ENCODE data around the gene SENP5. TPM values are rescaled to one million over a fixed set of nuclear protein-coding genes. Genes with fewer than 3 reads are reported as not detected.

SENP5 gene
- total and polyA plus RNA-seq, 5 experiments from 2014 or later = 5.4 to 43.2 (median 8.2) TPM

GRCh38 chr3:196979545-196979944 is 111.8 kb downstream of the SENP5 start:
- peaks cover 11 to 16% (median 12%) of the 10 kb centered on the region in 5 donors for H3K27me3 Mint-ChIP-seq
- peaks cover 0 to 8% (median 0%) of the 10 kb centered on the region in 3 donors for H3K36me3 Mint-ChIP-seq
- no peak for ATAC-seq
- POLR2A ChIA-PET = no interaction called here
- peak overlapping the region in 1 of 10 donors; percentile 27 for H3K27ac Mint-ChIP-seq
- H3K9me3 Mint-ChIP-seq = peaks cover 0 to 22% (median 10%) of the 10 kb centered on the region in 9 donors
- H3K4me1 Mint-ChIP-seq = peaks cover 0 to 6% (median 0%) of the 10 kb centered on the region in 4 donors
- no peak for DNase-seq
- no peak overlapping the region for H3K4me3 Mint-ChIP-seq

GRCh38 chr3:196981657-196982056 is 113.9 kb downstream of the SENP5 start:
- no peak for DNase-seq
- Mint-ChIP-seq H3K4me3 (no peak overlapping the region), H3K9me3 (peaks cover 0 to 22% (median 10%) of the 10 kb centered on the region in 9 donors), H3K4me1 (peaks cover 0 to 6% (median 0%) of the 10 kb centered on the region in 4 donors), H3K36me3 (peaks cover 0 to 8% (median 0%) of the 10 kb centered on the region in 3 donors), H3K27me3 (peaks cover 7 to 16% (median 11%) of the 10 kb centered on the region in 5 donors), H3K27ac (no peak overlapping the region)
- ATAC-seq = no peak
- POLR2A ChIA-PET = no interaction called here

GRCh38 chr3:196983186-196983585 is 115.5 kb downstream of the SENP5 start:
- Mint-ChIP-seq H3K4me3 (no peak overlapping the region), H3K36me3 (peaks cover 0 to 8% (median 0%) of the 10 kb centered on the region in 3 donors), H3K4me1 (peaks cover 0 to 6% (median 0%) of the 10 kb centered on the region in 4 donors), H3K27ac (no peak overlapping the region), H3K9me3 (peaks cover 0 to 22% (median 10%) of the 10 kb centered on the region in 9 donors), H3K27me3 (peaks cover 8 to 18% (median 14%) of the 10 kb centered on the region in 5 donors)
- POLR2A ChIA-PET = no interaction called here
- DNase-seq (no peak), ATAC-seq (no peak)

Other genes with a start within 250 kb of the SENP5 start
- 1 to 10 TPM; 3.4 to 4.1 TPM for gene NRROS, start 228.2 kb upstream of the SENP5 start, total RNA-seq
- gene NRROS, start 228.2 kb upstream of the SENP5 start, polyA plus RNA-seq = under 1 TPM; 0.29 to 0.92 (median 0.87) TPM
- gene CEP19, start 155.7 kb upstream of the SENP5 start, total RNA-seq = 1 to 10 TPM; 4.6 to 5.1 TPM
- gene CEP19, start 155.7 kb upstream of the SENP5 start, polyA plus RNA-seq = 1 to 10 TPM; 4.4 to 6.9 (median 4.6) TPM
- gene PIGX, start 155.5 kb upstream of the SENP5 start, total RNA-seq = 10 to 100 TPM; 15.6 to 16.2 TPM
- 10 to 100 TPM; 28.9 to 32.6 (median 32.1) TPM for gene PIGX, start 155.5 kb upstream of the SENP5 start, polyA plus RNA-seq
- gene PAK2, start 128.1 kb upstream of the SENP5 start, total RNA-seq = 10 to 100 TPM; 76.6 to 81.0 TPM
- gene PAK2, start 128.1 kb upstream of the SENP5 start, polyA plus RNA-seq = 10 to 100 TPM; 28.4 to 30.3 (median 30.1) TPM
- 10 to 100 TPM; 80.5 to 86.4 TPM for gene NCBP2, start 74.6 kb downstream of the SENP5 start, total RNA-seq
- gene NCBP2, start 74.6 kb downstream of the SENP5 start, polyA plus RNA-seq = 10 to 100 TPM; 54.9 to 87.0 (median 70.8) TPM
- gene PIGZ, start 100.9 kb downstream of the SENP5 start, total RNA-seq = under 1 TPM; 0.13 to 0.19 TPM
- under 1 TPM in 2 of 3 donors, not detected in 1; 0.32 to 0.55 TPM for gene PIGZ, start 100.9 kb downstream of the SENP5 start, polyA plus RNA-seq
- gene MELTF, start 161.9 kb downstream of the SENP5 start, total RNA-seq = 1 to 10 TPM in 1 of 2 experiments, under 1 TPM in 1; 0.36 to 1.2 TPM
- under 1 TPM in 1 of 3 donors, not detected in 2; 0.12 TPM for gene MELTF, start 161.9 kb downstream of the SENP5 start, polyA plus RNA-seq

All from naive thymus-derived CD8-positive, alpha-beta T cell (primary cell).